ENCODE results near the gene FBXL5.

FBXL5 gene

GRCh38 chr4:15598644-15599043 is 56.5 kb downstream of the FBXL5 start:
- Histone ChIP-seq H3K9me3 (ENCODE audit: control insufficient read depth, insufficient read depth, low read depth, low read length) (peaks cover 2% of the 10 kb centered on the region; the same call in 1 of the 2 replicates), H3K27ac (ENCODE audit: low read depth, low read length) (no peak overlapping the region), H3K27me3 (ENCODE audit: control insufficient read depth, insufficient read depth, low read length) (no peaks in the 10 kb centered on the region), H3K4me3 (ENCODE audit: low read depth, low read length) (no peak overlapping the region), H3K4me1 (ENCODE audit: control insufficient read depth, insufficient read depth, low read length) (no peaks in the 10 kb centered on the region), H3K9ac (ENCODE audit: low read length) (no peak overlapping the region), H3K36me3 (ENCODE audit: control insufficient read depth, insufficient read depth, low read length) (peaks cover 18% of the 10 kb centered on the region; the same call in 1 of the 2 replicates)

GRCh38 chr4:15592799-15593198 is 62.4 kb downstream of the FBXL5 start:
- no peak overlapping the region for H3K4me3 ChIP-seq (ENCODE audit: low read depth, low read length)
- H3K27me3 ChIP-seq (ENCODE audit: control insufficient read depth, insufficient read depth, low read length) = no peaks in the 10 kb centered on the region
- no peak overlapping the region for H3K9ac ChIP-seq (ENCODE audit: low read length)
- H3K27ac ChIP-seq (ENCODE audit: low read depth, low read length) = no peak overlapping the region
- H3K9me3 ChIP-seq (ENCODE audit: control insufficient read depth, insufficient read depth, low read depth, low read length) = no peaks in the 10 kb centered on the region
- H3K4me1 ChIP-seq (ENCODE audit: control insufficient read depth, insufficient read depth, low read length) = peaks cover 7% of the 10 kb centered on the region; the same call in 1 of the 2 replicates
- H3K36me3 ChIP-seq (ENCODE audit: control insufficient read depth, insufficient read depth, low read length) = no peaks in the 10 kb centered on the region

DNA sequence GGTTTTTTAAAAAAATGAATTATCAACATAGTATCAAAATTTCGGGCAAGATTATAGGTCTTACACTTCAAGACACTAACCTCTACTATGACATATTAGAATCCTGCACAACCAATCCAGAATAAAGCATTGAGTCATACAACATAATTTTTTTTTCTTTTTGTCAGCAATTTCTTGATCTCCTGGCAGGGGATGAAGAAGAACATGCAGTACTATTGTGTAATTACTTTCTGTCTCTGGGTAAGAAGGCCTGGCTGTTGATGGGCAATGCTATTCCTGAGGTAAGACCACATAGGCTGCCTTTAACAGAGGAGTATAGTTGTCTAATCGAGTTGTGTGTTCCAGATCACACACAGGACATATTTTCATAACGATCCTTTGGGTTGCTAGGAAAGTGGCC is 67.5 kb downstream of the FBXL5 start:
- H3K4me1 ChIP-seq (ENCODE audit: control insufficient read depth, insufficient read depth, low read length) = peaks cover 7% of the 10 kb centered on the region; the same call in 1 of the 2 replicates
- H3K27ac ChIP-seq (ENCODE audit: low read depth, low read length) = no peak overlapping the region
- H3K9me3 ChIP-seq (ENCODE audit: control insufficient read depth, insufficient read depth, low read depth, low read length) = peaks cover 8% of the 10 kb centered on the region
- no peak overlapping the region for H3K9ac ChIP-seq (ENCODE audit: low read length)
- H3K36me3 ChIP-seq (ENCODE audit: control insufficient read depth, insufficient read depth, low read length) = no peaks in the 10 kb centered on the region
- H3K4me3 ChIP-seq (ENCODE audit: low read depth, low read length) = no peak overlapping the region
- H3K27me3 ChIP-seq (ENCODE audit: control insufficient read depth, insufficient read depth, low read length) = no peaks in the 10 kb centered on the region

GRCh38 chr4:15586066-15586465 is 69.1 kb downstream of the FBXL5 start:
- Histone ChIP-seq H3K4me3 (ENCODE audit: low read depth, low read length) (no peak overlapping the region), H3K27ac (ENCODE audit: low read depth, low read length) (no peak overlapping the region), H3K27me3 (ENCODE audit: control insufficient read depth, insufficient read depth, low read length) (no peaks in the 10 kb centered on the region), H3K4me1 (ENCODE audit: control insufficient read depth, insufficient read depth, low read length) (no peaks in the 10 kb centered on the region), H3K9ac (ENCODE audit: low read length) (no peak overlapping the region), H3K36me3 (ENCODE audit: control insufficient read depth, insufficient read depth, low read length) (no peaks in the 10 kb centered on the region), H3K9me3 (ENCODE audit: control insufficient read depth, insufficient read depth, low read depth, low read length) (peaks cover 8% of the 10 kb centered on the region)

GRCh38 chr4:15585331-15585730 is 69.8 kb downstream of the FBXL5 start:
- Histone ChIP-seq H3K36me3 (ENCODE audit: control insufficient read depth, insufficient read depth, low read length) (no peaks in the 10 kb centered on the region), H3K27ac (ENCODE audit: low read depth, low read length) (no peak overlapping the region), H3K9me3 (ENCODE audit: control insufficient read depth, insufficient read depth, low read depth, low read length) (peaks cover 8% of the 10 kb centered on the region), H3K27me3 (ENCODE audit: control insufficient read depth, insufficient read depth, low read length) (no peaks in the 10 kb centered on the region), H3K9ac (ENCODE audit: low read length) (no peak overlapping the region), H3K4me3 (ENCODE audit: low read depth, low read length) (no peak overlapping the region), H3K4me1 (ENCODE audit: control insufficient read depth, insufficient read depth, low read length) (no peaks in the 10 kb centered on the region)

- no peak overlapping the region for H3K9ac ChIP-seq (ENCODE audit: low read length)
- H3K4me1 ChIP-seq (ENCODE audit: control insufficient read depth, insufficient read depth, low read length) = no peaks in the 10 kb centered on the region
These were observed 70.4 kb downstream of the FBXL5 start for GRCh38 chr4:15584785-15585184.

GRCh38 chr4:15577508-15577907 is 77.6 kb downstream of the FBXL5 start:
- H3K9ac ChIP-seq (ENCODE audit: low read length) = no peak overlapping the region
- no peak overlapping the region for H3K4me3 ChIP-seq (ENCODE audit: low read depth, low read length)
- H3K36me3 ChIP-seq (ENCODE audit: control insufficient read depth, insufficient read depth, low read length) = no peaks in the 10 kb centered on the region
- H3K4me1 ChIP-seq (ENCODE audit: control insufficient read depth, insufficient read depth, low read length) = no peaks in the 10 kb centered on the region
- no peaks in the 10 kb centered on the region for H3K27me3 ChIP-seq (ENCODE audit: control insufficient read depth, insufficient read depth, low read length)
- H3K9me3 ChIP-seq (ENCODE audit: control insufficient read depth, insufficient read depth, low read depth, low read length) = no peaks in the 10 kb centered on the region
- no peak overlapping the region for H3K27ac ChIP-seq (ENCODE audit: low read depth, low read length)

More at GRCh38 chr4:15584785-15585184, 70.4 kb downstream of the FBXL5 start:
- H3K27me3 ChIP-seq (ENCODE audit: control insufficient read depth, insufficient read depth, low read length) = no peaks in the 10 kb centered on the region
- no peak overlapping the region for H3K4me3 ChIP-seq (ENCODE audit: low read depth, low read length)
- H3K9me3 ChIP-seq (ENCODE audit: control insufficient read depth, insufficient read depth, low read depth, low read length) = peaks cover 8% of the 10 kb centered on the region
- H3K36me3 ChIP-seq (ENCODE audit: control insufficient read depth, insufficient read depth, low read length) = no peaks in the 10 kb centered on the region
- H3K27ac ChIP-seq (ENCODE audit: low read depth, low read length) = no peak overlapping the region

GRCh38 chr4:15575966-15576365 is 79.2 kb downstream of the FBXL5 start:
- H3K27ac ChIP-seq (ENCODE audit: low read depth, low read length) = no peak overlapping the region
- H3K9ac ChIP-seq (ENCODE audit: low read length) = no peak overlapping the region
- no peaks in the 10 kb centered on the region for H3K36me3 ChIP-seq (ENCODE audit: control insufficient read depth, insufficient read depth, low read length)
- no peaks in the 10 kb centered on the region for H3K27me3 ChIP-seq (ENCODE audit: control insufficient read depth, insufficient read depth, low read length)
- H3K4me1 ChIP-seq (ENCODE audit: control insufficient read depth, insufficient read depth, low read length) = no peaks in the 10 kb centered on the region
- no peak overlapping the region for H3K4me3 ChIP-seq (ENCODE audit: low read depth, low read length)
- H3K9me3 ChIP-seq (ENCODE audit: control insufficient read depth, insufficient read depth, low read depth, low read length) = no peaks in the 10 kb centered on the region

DNA sequence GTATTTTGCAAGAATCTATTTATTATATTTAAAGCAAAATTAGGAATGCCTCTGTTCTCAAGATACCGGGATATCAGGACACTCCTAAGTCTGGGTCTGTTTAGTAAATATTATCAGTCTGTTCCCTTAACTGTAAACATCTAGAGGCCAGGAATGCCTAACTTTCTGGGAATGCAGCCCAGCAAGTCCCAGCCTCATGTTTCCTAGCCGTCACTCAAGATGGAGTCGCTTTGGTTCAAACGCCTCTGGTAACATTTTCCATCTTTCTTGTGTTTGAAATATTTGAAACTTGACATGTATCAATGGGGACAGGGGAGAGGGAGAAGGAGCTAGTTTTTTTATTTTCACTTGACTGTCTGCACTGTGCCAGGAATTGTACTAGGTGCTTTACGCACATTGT is 85.4 kb downstream of the FBXL5 start:
- H3K4me1 ChIP-seq (ENCODE audit: control insufficient read depth, insufficient read depth, low read length) = no peaks in the 10 kb centered on the region

DNA sequence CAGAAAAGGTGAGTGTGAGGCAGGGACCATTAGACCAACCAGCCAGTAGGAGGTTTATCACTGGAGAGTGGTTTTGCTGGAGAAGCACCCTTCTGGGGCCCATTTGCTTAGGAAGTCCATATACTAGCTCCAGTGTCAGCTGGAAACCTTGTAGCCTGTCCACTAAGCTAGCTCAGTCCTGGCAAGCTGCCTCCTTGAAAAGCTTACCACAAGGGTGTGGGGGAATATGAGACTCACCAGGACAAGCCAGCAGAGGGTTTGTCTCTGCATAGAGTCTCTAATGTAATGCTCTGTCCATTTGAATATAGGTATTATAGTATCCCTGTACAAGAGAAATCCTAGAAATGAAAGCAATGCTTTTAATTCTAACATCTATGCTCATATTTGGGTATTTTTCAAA is 86.3 kb downstream of the FBXL5 start:
- peaks cover 8% of the 10 kb centered on the region; the same call in 1 of the 2 replicates for H3K36me3 ChIP-seq (ENCODE audit: control insufficient read depth, insufficient read depth, low read length)
- H3K9ac ChIP-seq (ENCODE audit: low read length) = no peak overlapping the region
- H3K4me1 ChIP-seq (ENCODE audit: control insufficient read depth, insufficient read depth, low read length) = no peaks in the 10 kb centered on the region

More for the DNA sequence above, 85.4 kb downstream of the FBXL5 start:
- no peak overlapping the region for H3K9ac ChIP-seq (ENCODE audit: low read length)
- H3K36me3 ChIP-seq (ENCODE audit: control insufficient read depth, insufficient read depth, low read length) = peaks cover 8% of the 10 kb centered on the region; the same call in 1 of the 2 replicates
- H3K27me3 ChIP-seq (ENCODE audit: control insufficient read depth, insufficient read depth, low read length) = no peaks in the 10 kb centered on the region
- H3K9me3 ChIP-seq (ENCODE audit: control insufficient read depth, insufficient read depth, low read depth, low read length) = no peaks in the 10 kb centered on the region
- H3K4me3 ChIP-seq (ENCODE audit: low read depth, low read length) = no peak overlapping the region
- no peak overlapping the region for H3K27ac ChIP-seq (ENCODE audit: low read depth, low read length)

GRCh38 chr4:15563871-15564270 is 91.3 kb downstream of the FBXL5 start:
- no peak overlapping the region for H3K4me3 ChIP-seq (ENCODE audit: low read depth, low read length)
- H3K27ac ChIP-seq (ENCODE audit: low read depth, low read length) = no peak overlapping the region
- H3K4me1 ChIP-seq (ENCODE audit: control insufficient read depth, insufficient read depth, low read length) = no peaks in the 10 kb centered on the region
- H3K36me3 ChIP-seq (ENCODE audit: control insufficient read depth, insufficient read depth, low read length) = peaks cover 4% of the 10 kb centered on the region; the same call in 1 of the 2 replicates
- H3K9ac ChIP-seq (ENCODE audit: low read length) = no peak overlapping the region
- H3K27me3 ChIP-seq (ENCODE audit: control insufficient read depth, insufficient read depth, low read length) = no peaks in the 10 kb centered on the region
- H3K9me3 ChIP-seq (ENCODE audit: control insufficient read depth, insufficient read depth, low read depth, low read length) = no peaks in the 10 kb centered on the region

More for the DNA sequence above, 86.3 kb downstream of the FBXL5 start:
- Histone ChIP-seq H3K27ac (ENCODE audit: low read depth, low read length) (no peak overlapping the region), H3K27me3 (ENCODE audit: control insufficient read depth, insufficient read depth, low read length) (no peaks in the 10 kb centered on the region), H3K4me3 (ENCODE audit: low read depth, low read length) (no peak overlapping the region), H3K9me3 (ENCODE audit: control insufficient read depth, insufficient read depth, low read depth, low read length) (no peaks in the 10 kb centered on the region)

DNA sequence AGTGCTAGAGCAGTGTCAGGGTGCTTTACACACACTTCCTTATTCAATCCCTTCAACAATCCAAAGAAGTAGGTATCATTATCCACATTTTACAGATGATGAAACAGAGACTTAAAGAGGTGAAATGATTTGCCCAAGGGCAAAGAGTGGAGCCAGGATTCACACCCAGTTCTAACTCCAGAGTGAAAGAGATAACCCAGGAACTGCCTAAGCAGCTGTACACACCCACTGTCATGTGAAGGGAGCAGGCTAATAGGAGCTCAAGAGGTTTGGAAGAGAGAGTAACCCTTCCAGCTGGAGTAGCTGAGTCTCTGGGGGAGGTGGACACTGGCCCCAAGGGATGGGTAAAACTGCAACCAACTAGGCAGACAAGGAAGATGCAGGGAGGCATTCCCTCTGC is 92.5 kb downstream of the FBXL5 start:
- H3K27ac ChIP-seq (ENCODE audit: low read depth, low read length) = no peak overlapping the region

More for the DNA sequence above, 92.5 kb downstream of the FBXL5 start:
- no peak overlapping the region for H3K4me3 ChIP-seq (ENCODE audit: low read depth, low read length)
- H3K4me1 ChIP-seq (ENCODE audit: control insufficient read depth, insufficient read depth, low read length) = no peaks in the 10 kb centered on the region
- no peak overlapping the region for H3K9ac ChIP-seq (ENCODE audit: low read length)
- no peaks in the 10 kb centered on the region for H3K27me3 ChIP-seq (ENCODE audit: control insufficient read depth, insufficient read depth, low read length)
- H3K9me3 ChIP-seq (ENCODE audit: control insufficient read depth, insufficient read depth, low read depth, low read length) = no peaks in the 10 kb centered on the region
- peaks cover 2% of the 10 kb centered on the region; the same call in 1 of the 2 replicates for H3K36me3 ChIP-seq (ENCODE audit: control insufficient read depth, insufficient read depth, low read length)
